HEK293 (cell line): Measurements from ENCODE around the gene NISCH.

Experiments
- TCF7L2 ChIP-seq: IDR thresholded peaks from 2 replicates; pipeline ENCODE4 v1.6.1; 2011; ENCODE audit warnings: low read depth, mild to moderate bottlenecking, inconsistent platforms, low read length, moderate library complexity, borderline replicate concordance
- ZNF324 ChIP-seq: fragments of 450-650 bp; formaldehyde crosslinking; IDR thresholded peaks from 2 replicates; pipeline ENCODE4 v1.5.1; 2016; ENCODE audit warnings: missing biosample characterization, missing genetic modification characterization

DNA sequence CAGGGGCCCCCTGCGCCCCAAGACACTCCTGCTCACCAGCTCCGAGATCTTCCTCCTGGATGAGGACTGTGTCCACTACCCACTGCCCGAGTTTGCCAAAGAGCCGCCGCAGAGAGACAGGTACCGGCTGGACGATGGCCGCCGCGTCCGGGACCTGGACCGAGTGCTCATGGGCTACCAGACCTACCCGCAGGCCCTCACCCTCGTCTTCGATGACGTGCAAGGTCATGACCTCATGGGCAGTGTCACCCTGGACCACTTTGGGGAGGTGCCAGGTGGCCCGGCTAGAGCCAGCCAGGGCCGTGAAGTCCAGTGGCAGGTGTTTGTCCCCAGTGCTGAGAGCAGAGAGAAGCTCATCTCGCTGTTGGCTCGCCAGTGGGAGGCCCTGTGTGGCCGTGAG is 36.7 kb downstream of the NISCH start:
- no peak for TF ChIP-seq ZNF324
- no peak for TF ChIP-seq TCF7L2
